Endodermal cell (in vitro differentiated cells): ENCODE measurements around the gene CGB3. TPM values are rescaled to one million over a fixed set of nuclear protein-coding genes. Genes with fewer than 3 reads are reported as not detected.

Experiments
- DNase-seq: peaks from one replicate; pipeline ENCODE4 v3.0.0-alpha.2; 2017
- H3K27ac ChIP-seq: 2 replicates; pipeline ENCODE4 v1.5.1; 2013; ENCODE audit warnings: mild to moderate bottlenecking, low read depth, low read length, moderate library complexity
- H3K27me3 ChIP-seq: 2 replicates; pipeline ENCODE4 v1.6.1; 2013; ENCODE audit warnings: mild to moderate bottlenecking, low read length, moderate library complexity; ENCODE audit not compliant: insufficient read depth, control insufficient read depth, poor library complexity, severe bottlenecking
- H3K36me3 ChIP-seq: 2 replicates; pipeline ENCODE4 v1.7.0; 2013; ENCODE audit warnings: mild to moderate bottlenecking, low read length, moderate library complexity; ENCODE audit not compliant: control insufficient read depth, insufficient read depth
- H3K4me1 ChIP-seq: one replicate; pipeline ENCODE4 v1.7.0; 2013; ENCODE audit warnings: low read length; ENCODE audit not compliant: control insufficient read depth, insufficient read depth
- H3K4me3 ChIP-seq: 2 replicates; pipeline ENCODE4 v1.5.1; 2013; ENCODE audit warnings: mild to moderate bottlenecking, low read length, moderate library complexity
- H3K9ac ChIP-seq: 2 replicates; pipeline ENCODE4 v1.6.1; 2013; ENCODE audit warnings: mild to moderate bottlenecking, low read length, moderate library complexity; ENCODE audit not compliant: poor library complexity, severe bottlenecking; ENCODE audit errors: extremely low read depth
- H3K9me3 ChIP-seq: 2 replicates; pipeline ENCODE4 v1.6.1; 2013; ENCODE audit warnings: mild to moderate bottlenecking, low read length, moderate library complexity; ENCODE audit not compliant: control insufficient read depth
- H3K27ac Mint-ChIP-seq: 2 replicates; pipeline ENCODE4 v1.8.0; 2020; ENCODE audit warnings: mixed read lengths
- H3K27me3 Mint-ChIP-seq: 2 replicates; pipeline ENCODE4 v1.8.0; 2021; ENCODE audit warnings: mild to moderate bottlenecking, mixed read lengths; ENCODE audit not compliant: insufficient read depth
- H3K36me3 Mint-ChIP-seq: 2 replicates; pipeline ENCODE4 v1.8.0; 2020; ENCODE audit warnings: low read depth, mixed read lengths
- H3K4me1 Mint-ChIP-seq: 2 replicates; pipeline ENCODE4 v1.8.0; 2020; ENCODE audit warnings: mixed read lengths
- H3K4me3 Mint-ChIP-seq: 2 replicates; pipeline ENCODE4 v1.8.0; 2020; ENCODE audit warnings: mild to moderate bottlenecking, moderate library complexity, mixed read lengths
- H3K9me3 Mint-ChIP-seq: 2 replicates; pipeline ENCODE4 v1.8.0; 2020; ENCODE audit warnings: mild to moderate bottlenecking, mixed read lengths
- CTCF ChIP-seq: fragments of 200-600 bp; sonication (generic); conservative IDR thresholded peaks from 2 replicates; pipeline ENCODE4 v1.5.0; 2021; ENCODE audit warnings: antibody characterized with exemption, mild to moderate bottlenecking
- WGBS, 2 experiments: methylation state at CpG; one replicate each; pipeline versions ENCODE4 v1.1.5 to v1.1.7; 2013; ENCODE audit warnings: missing lambda C conversion rate in 2 of 2, mixed read lengths in 1 of 2; ENCODE audit not compliant: insufficient coverage in 1 of 2, insufficient read length in 1 of 2; 5-methylcytosine and 5-hydroxymethylcytosine counted together
- total RNA-seq, 2 donors: library from RNA; stranded (reverse); fragmentation: NEBNext Ultra II Directional in 1 of 2; extraction: Animal tissue kit (Norgen Biotek cat#: 25700) in 1 of 2; gene quantifications; 2 replicates in 1 of 2; 3 replicates in 1 of 2; pipeline ENCODE4 v1.2.1, GENCODE V29; 2021

CGB3 gene
- total RNA-seq, 2 donors from 2014 or later: not detected

- Mint-ChIP-seq H3K4me3 (peak within 1 kb of the TSS; percentile 49), H3K36me3 (no peaks in the 10 kb centered on the region), H3K27me3 (peaks cover 82% of the 10 kb centered on the region), H3K9me3 (no peaks in the 10 kb centered on the region), H3K4me1 (peaks cover 4% of the 10 kb centered on the region), H3K27ac (peak within 1 kb of the TSS; percentile 2)
- H3K9me3 ChIP-seq: no peaks in the 10 kb centered on the region
- WGBS, 2 experiments: 7 to 8% methylated on average over 11 to 53 of the region's 53 CpGs
- H3K4me3 ChIP-seq: peak within 1 kb of the TSS; percentile 71
- H3K27ac ChIP-seq: no peak within 1 kb of the TSS
- peaks cover 36% of the 10 kb centered on the region for H3K27me3 ChIP-seq
- no peak within 1 kb of the TSS for H3K9ac ChIP-seq
- peak; percentile 92 for DNase-seq
- no peaks in the 10 kb centered on the region for H3K36me3 ChIP-seq
- H3K4me1 ChIP-seq: no peaks in the 10 kb centered on the region
- TF ChIP-seq CTCF: peak; percentile 12
Observed at GRCh38 chr19:49064768-49065611, 40.9 kb upstream of the CGB3 start, which contains the start of gene NTF4. TSS of gene NTF4 (minus strand) at chr19:49064818. CDS start at chr19:49061997, 2,821 bp downstream.

GRCh38 chr19:49064029-49064629 lies 40.0 kb upstream of the CGB3 start:
- Mint-ChIP-seq H3K9me3 (no peaks in the 10 kb centered on the region), H3K4me1 (peaks cover 4% of the 10 kb centered on the region), H3K27ac (no peak overlapping the region), H3K27me3 (peaks cover 81% of the 10 kb centered on the region), H3K36me3 (no peaks in the 10 kb centered on the region), H3K4me3 (peak overlapping the region; percentile 49)
- TF ChIP-seq CTCF: no peak
- H3K9ac ChIP-seq: no peak overlapping the region
- H3K4me3 ChIP-seq: peak overlapping the region; percentile 71
- no peaks in the 10 kb centered on the region for H3K4me1 ChIP-seq
- H3K27me3 ChIP-seq: peaks cover 34% of the 10 kb centered on the region
- WGBS, 2 experiments: 79 to 84% methylated on average over 5 to 10 of the region's 10 CpGs
- no peaks in the 10 kb centered on the region for H3K36me3 ChIP-seq
- no peak overlapping the region for H3K27ac ChIP-seq
- DNase-seq: peak; percentile 72
- no peaks in the 10 kb centered on the region for H3K9me3 ChIP-seq

GRCh38 chr19:49061445-49061844 lies 37.3 kb upstream of the CGB3 start:
- TF ChIP-seq CTCF: no peak
- H3K27ac Mint-ChIP-seq: no peak overlapping the region
- H3K36me3 ChIP-seq: no peaks in the 10 kb centered on the region
- no peaks in the 10 kb centered on the region for H3K4me1 ChIP-seq
- no peak overlapping the region for H3K27ac ChIP-seq
- DNase-seq: no peak
- no peak overlapping the region for H3K4me3 Mint-ChIP-seq
- H3K27me3 Mint-ChIP-seq: peaks cover 81% of the 10 kb centered on the region
- WGBS, 2 experiments: 88 to 96% methylated on average over 7 to 25 of the region's 25 CpGs
- no peaks in the 10 kb centered on the region for H3K9me3 Mint-ChIP-seq
- H3K9me3 ChIP-seq: no peaks in the 10 kb centered on the region
- peaks cover 38% of the 10 kb centered on the region for H3K27me3 ChIP-seq
- no peaks in the 10 kb centered on the region for H3K36me3 Mint-ChIP-seq
- peaks cover 10% of the 10 kb centered on the region for H3K4me1 Mint-ChIP-seq
- no peak overlapping the region for H3K9ac ChIP-seq
- H3K4me3 ChIP-seq: no peak overlapping the region
